Measurements from ENCODE around the gene HBD. TPM values are rescaled to one million over a fixed set of nuclear protein-coding genes. Genes with fewer than 3 reads are reported as not detected.

The HBD gene
- total and polyA plus RNA-seq, 9 of the 15 experiments (the other 6 are each of a cell fraction or from before 2014, with no cell fraction given), result 11.8 to 169 (median 36.0) TPM

DNA sequence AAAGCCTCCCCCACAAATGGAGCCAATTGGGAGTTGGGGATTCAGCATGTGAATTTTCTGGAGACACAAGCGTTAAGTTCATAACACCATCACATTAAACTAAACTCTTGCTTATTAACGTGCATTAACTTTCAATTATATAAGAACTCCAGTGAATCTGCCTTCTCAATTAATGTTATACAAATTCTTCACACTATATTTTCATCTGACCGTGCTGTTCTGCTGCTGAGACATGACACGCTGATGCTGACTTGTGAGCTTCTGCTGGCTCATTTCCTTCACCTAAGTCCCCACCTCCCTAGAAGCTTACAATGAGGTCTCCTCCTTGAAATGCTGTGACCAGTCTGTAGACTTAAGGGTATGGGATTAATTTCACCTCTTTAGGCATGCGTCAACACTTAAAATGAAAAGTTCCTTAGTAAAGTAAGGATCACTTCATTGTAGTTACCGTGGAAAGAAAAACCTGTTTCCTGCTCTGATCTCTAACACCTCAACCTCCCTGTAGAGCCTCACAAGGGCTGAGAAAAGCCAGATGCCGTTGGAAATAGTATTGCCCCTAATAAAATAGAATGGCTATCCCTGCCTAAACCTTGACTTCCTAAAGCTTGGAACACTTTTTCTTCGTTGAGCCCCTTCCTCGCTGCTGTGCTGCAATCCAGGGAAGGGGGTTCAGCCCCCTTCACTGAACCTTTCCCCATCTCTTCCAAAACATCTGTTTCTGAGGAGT is 18.1 kb upstream of the HBD start (continued):
- TF ChIP-seq, protein P1, sequence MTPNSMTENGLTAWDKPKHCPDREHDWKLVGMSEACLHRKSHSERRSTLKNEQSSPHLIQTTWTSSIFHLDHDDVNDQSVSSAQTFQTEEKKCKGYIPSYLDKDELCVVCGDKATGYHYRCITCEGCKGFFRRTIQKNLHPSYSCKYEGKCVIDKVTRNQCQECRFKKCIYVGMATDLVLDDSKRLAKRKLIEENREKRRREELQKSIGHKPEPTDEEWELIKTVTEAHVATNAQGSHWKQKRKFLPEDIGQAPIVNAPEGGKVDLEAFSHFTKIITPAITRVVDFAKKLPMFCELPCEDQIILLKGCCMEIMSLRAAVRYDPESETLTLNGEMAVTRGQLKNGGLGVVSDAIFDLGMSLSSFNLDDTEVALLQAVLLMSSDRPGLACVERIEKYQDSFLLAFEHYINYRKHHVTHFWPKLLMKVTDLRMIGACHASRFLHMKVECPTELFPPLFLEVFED (CRISPR knock-in tag; conservative IDR thresholded peaks at IDR 0.05), result no peak
- TF ChIP-seq KAT2B (IDR thresholded peaks at IDR 0.05; ENCODE audit: low read depth, low read length) (no peak), MBD2 (IDR thresholded peaks at IDR 0.05; ENCODE audit: borderline replicate concordance, low read depth) (0 out of 2 replicates have a peak, but pooled peaks have one; percentile 20), CAMTA2 (CRISPR knock-in tag; conservative IDR thresholded peaks at IDR 0.05) (no peak), POLR2AphosphoS5 (IDR thresholded peaks at IDR 0.05; ENCODE audit: control insufficient read depth, insufficient read depth, low read depth, low read length) (peak; percentile 49; the same call in 1 of the 2 replicates), YBX1 (IDR thresholded peaks at IDR 0.05) (no peak), NRF1 (conservative IDR thresholded peaks at IDR 0.05 in 1 of 2, IDR thresholded peaks at IDR 0.05 in 1 of 2) (0 out of 4 replicates have a peak, but pooled peaks of 1 of the 2 experiments have one; percentile 24), PRPF4 (IDR thresholded peaks at IDR 0.05; ENCODE audit: insufficient read depth, low read depth, low read length, poor library complexity, severe bottlenecking) (no peak), ZNF780A (CRISPR knock-in tag; IDR thresholded peaks at IDR 0.05) (no peak), CHCHD3 (CRISPR knock-in tag; IDR thresholded peaks at IDR 0.05) (no peak; the same call in 1 of the 2 replicates), SRF (CRISPR knock-in tag; IDR thresholded peaks at IDR 0.05) (no peak; a peak in 1 of 4 replicates), GABPA (tag; conservative IDR thresholded peaks at IDR 0.05; ENCODE audit: low read depth) (no peak), NR2C2 (CRISPR knock-in tag; IDR thresholded peaks at IDR 0.05) (no peak), NR2C2 (tag; IDR thresholded peaks at IDR 0.05) (no peak)
- TF ChIP-seq, protein P2, sequence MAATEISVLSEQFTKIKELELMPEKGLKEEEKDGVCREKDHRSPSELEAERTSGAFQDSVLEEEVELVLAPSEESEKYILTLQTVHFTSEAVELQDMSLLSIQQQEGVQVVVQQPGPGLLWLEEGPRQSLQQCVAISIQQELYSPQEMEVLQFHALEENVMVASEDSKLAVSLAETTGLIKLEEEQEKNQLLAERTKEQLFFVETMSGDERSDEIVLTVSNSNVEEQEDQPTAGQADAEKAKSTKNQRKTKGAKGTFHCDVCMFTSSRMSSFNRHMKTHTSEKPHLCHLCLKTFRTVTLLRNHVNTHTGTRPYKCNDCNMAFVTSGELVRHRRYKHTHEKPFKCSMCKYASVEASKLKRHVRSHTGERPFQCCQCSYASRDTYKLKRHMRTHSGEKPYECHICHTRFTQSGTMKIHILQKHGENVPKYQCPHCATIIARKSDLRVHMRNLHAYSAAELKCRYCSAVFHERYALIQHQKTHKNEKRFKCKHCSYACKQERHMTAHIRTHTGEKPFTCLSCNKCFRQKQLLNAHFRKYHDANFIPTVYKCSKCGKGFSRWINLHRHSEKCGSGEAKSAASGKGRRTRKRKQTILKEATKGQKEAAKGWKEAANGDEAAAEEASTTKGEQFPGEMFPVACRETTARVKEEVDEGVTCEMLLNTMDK (IDR thresholded peaks at IDR 0.05; ENCODE audit: borderline replicate concordance, insufficient read depth, low read depth, low read length, poor library complexity, severe bottlenecking), result no peak
- TF ChIP-seq, protein P3, sequence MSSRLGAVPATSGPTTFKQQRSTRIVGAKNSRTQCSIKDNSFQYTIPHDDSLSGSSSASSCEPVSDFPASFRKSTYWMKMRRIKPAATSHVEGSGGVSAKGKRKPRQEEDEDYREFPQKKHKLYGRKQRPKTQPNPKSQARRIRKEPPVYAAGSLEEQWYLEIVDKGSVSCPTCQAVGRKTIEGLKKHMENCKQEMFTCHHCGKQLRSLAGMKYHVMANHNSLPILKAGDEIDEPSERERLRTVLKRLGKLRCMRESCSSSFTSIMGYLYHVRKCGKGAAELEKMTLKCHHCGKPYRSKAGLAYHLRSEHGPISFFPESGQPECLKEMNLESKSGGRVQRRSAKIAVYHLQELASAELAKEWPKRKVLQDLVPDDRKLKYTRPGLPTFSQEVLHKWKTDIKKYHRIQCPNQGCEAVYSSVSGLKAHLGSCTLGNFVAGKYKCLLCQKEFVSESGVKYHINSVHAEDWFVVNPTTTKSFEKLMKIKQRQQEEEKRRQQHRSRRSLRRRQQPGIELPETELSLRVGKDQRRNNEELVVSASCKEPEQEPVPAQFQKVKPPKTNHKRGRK (tag; IDR thresholded peaks at IDR 0.05), result no peak
- TF ChIP-seq, protein P4, sequence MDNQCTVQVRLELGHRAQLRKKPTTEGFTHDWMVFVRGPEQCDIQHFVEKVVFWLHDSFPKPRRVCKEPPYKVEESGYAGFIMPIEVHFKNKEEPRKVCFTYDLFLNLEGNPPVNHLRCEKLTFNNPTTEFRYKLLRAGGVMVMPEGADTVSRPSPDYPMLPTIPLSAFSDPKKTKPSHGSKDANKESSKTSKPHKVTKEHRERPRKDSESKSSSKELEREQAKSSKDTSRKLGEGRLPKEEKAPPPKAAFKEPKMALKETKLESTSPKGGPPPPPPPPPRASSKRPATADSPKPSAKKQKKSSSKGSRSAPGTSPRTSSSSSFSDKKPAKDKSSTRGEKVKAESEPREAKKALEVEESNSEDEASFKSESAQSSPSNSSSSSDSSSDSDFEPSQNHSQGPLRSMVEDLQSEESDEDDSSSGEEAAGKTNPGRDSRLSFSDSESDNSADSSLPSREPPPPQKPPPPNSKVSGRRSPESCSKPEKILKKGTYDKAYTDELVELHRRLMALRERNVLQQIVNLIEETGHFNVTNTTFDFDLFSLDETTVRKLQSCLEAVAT (IDR thresholded peaks at IDR 0.05), result peak in 1 of 2 experiments; percentile 51; a peak in 3 of 4 replicates
- TF ChIP-seq, protein P5, sequence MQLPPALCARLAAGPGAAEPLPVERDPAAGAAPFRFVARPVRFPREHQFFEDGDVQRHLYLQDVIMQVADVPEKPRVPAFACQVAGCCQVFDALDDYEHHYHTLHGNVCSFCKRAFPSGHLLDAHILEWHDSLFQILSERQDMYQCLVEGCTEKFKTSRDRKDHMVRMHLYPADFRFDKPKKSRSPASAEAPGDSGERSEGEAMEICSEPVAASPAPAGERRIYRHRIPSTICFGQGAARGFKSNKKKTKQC (CRISPR knock-in tag; IDR thresholded peaks at IDR 0.05), result no peak
- TF ChIP-seq, protein P6, sequence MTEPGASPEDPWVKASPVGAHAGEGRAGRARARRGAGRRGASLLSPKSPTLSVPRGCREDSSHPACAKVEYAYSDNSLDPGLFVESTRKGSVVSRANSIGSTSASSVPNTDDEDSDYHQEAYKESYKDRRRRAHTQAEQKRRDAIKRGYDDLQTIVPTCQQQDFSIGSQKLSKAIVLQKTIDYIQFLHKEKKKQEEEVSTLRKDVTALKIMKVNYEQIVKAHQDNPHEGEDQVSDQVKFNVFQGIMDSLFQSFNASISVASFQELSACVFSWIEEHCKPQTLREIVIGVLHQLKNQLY (CRISPR knock-in tag; conservative IDR thresholded peaks at IDR 0.05), result no peak

Measured in K562 (cell line).